Stimulated activated CD4-positive, alpha-beta T cell treated with anti-CD3 and anti-CD28 coated beads, Interleukin-1b, Interleukin-23, amount 100 ng/mL, for 24 hours (primary cell): ENCODE data around the gene TCF7L2.

Source experiments
- DNase-seq, 4 experiments: peaks; one replicate each; pipeline ENCODE4 v3.0.0-alpha.2; 2020; ENCODE audit warnings: low read depth in 4 of 4, low spot score in 1 of 4

Gene TCF7L2

GRCh38 chr10:113042868-113043267 lies 92.8 kb downstream of the TCF7L2 start:
- no peak for DNase-seq

DNA sequence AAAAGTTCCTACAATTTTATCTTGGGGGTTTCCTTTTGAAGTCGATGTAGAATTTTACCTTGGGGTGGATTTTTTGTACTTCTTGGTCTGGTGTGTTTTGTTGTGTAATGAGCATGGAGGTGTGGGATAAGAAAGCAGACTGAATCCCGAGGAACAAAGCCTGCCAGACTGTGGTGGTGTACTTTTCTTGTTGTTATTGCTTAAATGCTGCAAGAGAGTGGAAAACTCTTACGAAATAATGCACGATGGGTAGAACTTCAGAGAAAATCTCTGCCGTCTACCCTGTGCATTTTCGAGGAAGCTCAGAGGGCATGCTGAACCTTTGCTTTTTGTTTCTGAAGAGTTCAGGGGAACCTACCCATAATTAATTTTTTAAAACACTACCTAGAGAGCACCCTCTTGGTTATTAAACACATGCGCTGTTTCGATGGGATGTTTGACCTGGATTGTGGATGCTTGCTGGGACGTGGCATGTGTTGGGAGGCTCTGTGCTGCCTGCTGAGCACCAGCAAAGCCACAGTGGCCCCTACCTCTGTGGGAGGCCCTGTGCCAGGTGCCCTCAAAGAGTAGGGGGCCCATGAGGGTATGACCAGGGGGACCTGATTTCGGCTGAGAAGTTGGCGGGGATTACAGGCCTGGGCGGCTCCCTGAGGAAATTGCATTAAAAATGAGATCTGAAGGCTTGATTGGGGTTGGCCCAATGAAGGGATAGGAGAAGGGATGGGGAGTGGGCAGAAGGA lies 94.1 kb downstream of the TCF7L2 start:
- no peak for DNase-seq

DNA sequence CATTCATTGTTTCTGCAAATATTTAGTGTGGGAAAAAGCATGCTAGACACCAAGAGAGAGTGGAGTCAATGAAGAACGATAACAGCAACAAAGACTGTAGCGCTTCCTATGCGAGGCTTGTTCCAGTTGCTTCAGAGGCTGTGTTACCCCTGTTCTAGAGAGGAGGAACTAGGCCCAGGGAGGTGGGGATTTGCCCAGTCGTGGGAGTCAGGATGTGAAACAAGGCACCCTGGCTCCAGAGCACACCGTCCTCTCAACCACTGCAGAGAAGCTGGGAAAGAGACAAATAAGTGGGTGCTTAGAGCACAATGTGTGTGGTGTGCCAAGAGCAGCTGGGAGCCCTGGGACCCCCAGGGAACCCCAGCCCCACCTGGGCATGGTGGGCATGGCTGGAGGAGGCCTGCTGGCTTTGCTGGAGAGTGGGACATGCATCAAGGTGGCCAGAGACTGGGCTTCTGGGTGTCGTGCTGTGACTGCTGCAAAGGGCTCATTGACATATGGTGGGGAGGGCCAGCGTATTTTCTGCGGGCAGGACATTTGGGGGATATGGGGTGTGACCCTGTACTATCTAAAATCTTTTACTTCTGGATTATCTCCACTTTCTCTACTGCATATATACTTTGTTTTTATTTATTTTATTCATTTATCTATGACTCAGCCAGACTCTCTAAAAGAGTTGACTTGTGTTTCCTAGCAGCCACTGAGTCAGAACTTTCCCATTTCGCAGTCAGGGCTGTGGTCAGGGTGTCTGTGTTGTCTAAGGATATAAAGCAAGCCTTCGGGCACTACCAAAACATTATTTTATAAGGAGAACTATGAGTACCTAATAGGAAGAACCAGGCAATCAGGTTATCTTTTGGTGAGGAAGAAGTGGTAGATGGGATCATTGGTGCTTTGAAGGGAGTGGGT lies 95.4 kb downstream of the TCF7L2 start:
- no peak for DNase-seq

- no peak for DNase-seq
These were observed 97.1 kb downstream of the TCF7L2 start for GRCh38 chr10:113047151-113047550.

- no peak for DNase-seq
These were observed 97.5 kb downstream of the TCF7L2 start for GRCh38 chr10:113047605-113047962.

- no peak for DNase-seq
These were observed 98.1 kb downstream of the TCF7L2 start for GRCh38 chr10:113047963-113048781.

- no peak for DNase-seq
These were observed 99.8 kb downstream of the TCF7L2 start for GRCh38 chr10:113049881-113050280.

DNA sequence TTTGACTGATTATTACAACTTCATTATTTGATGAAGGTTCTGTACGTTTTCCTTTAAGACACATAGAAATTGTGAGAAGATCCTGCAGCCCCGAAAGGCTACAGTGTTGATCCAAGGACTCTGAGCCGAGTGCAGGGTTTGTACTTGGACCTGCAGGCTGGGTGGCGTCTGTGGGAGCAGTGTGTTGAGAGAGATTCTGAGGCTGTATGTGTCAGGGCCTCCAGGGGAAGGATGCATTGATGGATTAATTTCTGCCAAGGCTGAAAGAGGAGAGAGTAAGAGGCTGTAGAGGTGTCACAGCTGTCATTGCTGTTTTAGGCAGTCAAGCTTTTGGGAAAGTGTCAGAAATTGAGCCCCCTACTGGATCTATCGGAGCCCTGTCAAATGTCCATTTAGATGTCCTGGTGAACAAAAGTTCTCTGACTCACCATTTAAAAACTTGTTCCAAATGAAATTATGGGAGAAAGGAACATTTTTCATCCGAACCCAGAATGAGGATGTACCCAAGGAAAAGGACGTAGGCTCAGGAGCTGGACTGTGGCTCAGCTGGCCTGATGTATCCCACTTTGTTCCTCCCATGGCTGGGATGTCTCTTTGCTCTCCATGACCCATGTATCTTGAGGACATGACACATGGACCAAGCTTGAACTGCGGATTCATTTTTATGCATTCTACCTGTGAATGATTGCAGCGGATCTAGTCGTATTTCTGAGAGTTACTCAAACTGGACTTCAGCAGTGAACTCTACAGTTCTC lies 102.2 kb downstream of the TCF7L2 start:
- no peak for DNase-seq

- DNase-seq, result no peak
These were observed 103.0 kb downstream of the TCF7L2 start for GRCh38 chr10:113053091-113053490.

GRCh38 chr10:113053881-113054280 lies 103.8 kb downstream of the TCF7L2 start:
- no peak for DNase-seq

- DNase-seq, result no peak
These were observed 105.4 kb downstream of the TCF7L2 start for GRCh38 chr10:113055458-113055857.

GRCh38 chr10:113056030-113056429 lies 106.0 kb downstream of the TCF7L2 start:
- DNase-seq, result no peak

GRCh38 chr10:113056441-113057021 lies 106.5 kb downstream of the TCF7L2 start:
- DNase-seq, result no peak

- DNase-seq, result no peak
These were observed 108.0 kb downstream of the TCF7L2 start for GRCh38 chr10:113057948-113058522.

- DNase-seq, result no peak
These were observed 108.7 kb downstream of the TCF7L2 start for GRCh38 chr10:113058523-113059370.

GRCh38 chr10:113059371-113059780 lies 109.3 kb downstream of the TCF7L2 start:
- DNase-seq, result no peak

DNA sequence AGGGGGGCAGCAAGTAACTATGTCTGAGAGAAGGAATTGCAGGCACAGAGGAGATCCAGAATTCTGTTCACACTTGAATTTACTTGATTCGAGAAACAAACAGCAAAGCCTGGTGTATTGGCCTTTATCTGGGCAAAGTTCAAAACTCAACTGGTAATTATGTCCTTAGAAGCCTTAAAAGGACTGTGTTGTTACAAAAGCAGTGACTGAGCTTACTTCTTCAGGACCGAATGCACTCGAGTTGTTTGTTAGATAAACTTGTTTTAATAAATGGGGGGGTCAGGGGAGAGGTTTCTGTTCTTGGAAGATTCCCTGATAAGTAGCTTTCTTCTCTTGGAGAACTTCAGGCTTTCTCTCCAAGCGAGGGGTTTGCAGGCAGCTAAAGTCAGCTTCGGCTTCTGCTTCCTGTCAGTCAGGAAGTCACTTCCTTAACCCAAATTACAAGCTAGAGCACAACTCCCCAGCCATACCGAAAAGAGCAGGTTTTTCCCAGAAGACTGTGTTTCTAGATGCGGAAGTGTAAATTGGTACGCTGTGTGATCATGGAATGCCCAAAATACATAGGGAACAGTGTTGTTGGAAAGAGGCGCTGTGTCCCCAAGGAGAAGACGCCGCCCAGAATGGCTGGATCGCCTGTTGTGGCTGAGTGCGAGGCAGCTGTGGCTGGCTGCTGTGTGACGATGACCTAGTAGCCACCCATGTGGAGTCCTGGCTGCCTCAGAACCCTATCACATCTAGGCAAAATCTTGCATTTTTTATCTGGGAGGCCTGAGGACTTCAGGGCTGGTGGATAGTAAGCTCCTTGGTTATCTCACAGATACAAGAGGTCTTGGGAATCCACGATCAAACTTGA lies 110.4 kb downstream of the TCF7L2 start:
- no peak for DNase-seq

DNA sequence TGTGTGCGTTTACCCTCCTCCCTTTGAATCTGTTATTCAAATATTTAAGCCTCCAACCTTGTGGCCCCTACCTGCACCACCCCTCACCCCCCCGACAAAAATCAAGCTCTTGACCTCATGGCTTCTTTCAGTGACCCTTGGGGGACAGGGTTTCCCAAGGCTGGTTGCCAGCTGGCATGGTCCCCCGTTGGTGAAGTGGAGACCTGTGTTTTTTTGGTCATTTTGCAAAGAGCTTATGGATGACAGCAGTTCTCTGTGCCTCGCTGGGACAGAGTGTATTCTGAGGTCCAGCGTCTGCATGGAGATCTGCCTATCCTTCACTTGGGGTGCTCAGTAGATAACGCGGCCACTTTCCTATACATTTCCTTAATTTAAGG lies 111.0 kb downstream of the TCF7L2 start:
- DNase-seq, result no peak
